ENCODE data around the gene ADORA2A.

- no peak for TF ChIP-seq E2F5 (CRISPR knock-in tag; IDR thresholded peaks at IDR 0.05)
- no peak for TF ChIP-seq CTCF (IDR thresholded peaks at IDR 0.05)
- no peak for TF ChIP-seq USF2 (CRISPR knock-in tag; IDR thresholded peaks at IDR 0.05)
- no peak for TF ChIP-seq SP1 (CRISPR knock-in tag; conservative IDR thresholded peaks at IDR 0.05)
- TF ChIP-seq MAX (CRISPR knock-in tag; IDR thresholded peaks at IDR 0.05) = no peak
- no peak for TF ChIP-seq MXD4 (CRISPR knock-in tag; IDR thresholded peaks at IDR 0.05; ENCODE audit: borderline replicate concordance)
- TF ChIP-seq CBFB (CRISPR knock-in tag; IDR thresholded peaks at IDR 0.05; ENCODE audit: low read depth) = no peak
- TF ChIP-seq CREB1 (CRISPR knock-in tag; IDR thresholded peaks at IDR 0.05) = no peak
- TF ChIP-seq TEAD4 (CRISPR knock-in tag; IDR thresholded peaks at IDR 0.05) = no peak
- no peak for TF ChIP-seq ZNF671 (CRISPR knock-in tag; IDR thresholded peaks at IDR 0.05)
- no peak for TF ChIP-seq FOXJ3 (CRISPR knock-in tag; IDR thresholded peaks at IDR 0.05; ENCODE audit: borderline replicate concordance)
Measured at GRCh38 chr22:24465975-24466374, 38.6 kb downstream of the ADORA2A start.

All from WTC11 (cell line).